Measurements from ENCODE around the gene SLC16A7.

SLC16A7 gene

DNA sequence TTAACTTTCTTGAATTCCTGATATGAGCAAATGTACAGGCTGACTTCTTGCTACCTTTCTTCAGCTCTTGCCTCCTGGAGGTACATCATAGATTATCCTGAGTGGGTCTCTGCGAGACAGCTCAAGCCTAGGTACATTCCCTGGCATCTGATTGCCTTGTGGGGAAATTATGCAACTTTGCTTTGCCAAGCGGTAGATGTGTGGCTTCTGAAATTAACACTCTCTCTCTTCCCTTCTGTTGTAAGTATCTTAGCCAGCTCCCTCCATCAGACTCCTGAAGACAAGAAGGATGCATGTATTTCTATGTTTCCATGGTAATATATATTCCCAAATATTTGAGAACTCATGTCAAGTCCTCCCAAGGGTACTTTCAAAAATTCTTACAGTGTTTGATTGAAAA is 16.2 kb upstream of the SLC16A7 start:
- TF ChIP-seq, protein P1, sequence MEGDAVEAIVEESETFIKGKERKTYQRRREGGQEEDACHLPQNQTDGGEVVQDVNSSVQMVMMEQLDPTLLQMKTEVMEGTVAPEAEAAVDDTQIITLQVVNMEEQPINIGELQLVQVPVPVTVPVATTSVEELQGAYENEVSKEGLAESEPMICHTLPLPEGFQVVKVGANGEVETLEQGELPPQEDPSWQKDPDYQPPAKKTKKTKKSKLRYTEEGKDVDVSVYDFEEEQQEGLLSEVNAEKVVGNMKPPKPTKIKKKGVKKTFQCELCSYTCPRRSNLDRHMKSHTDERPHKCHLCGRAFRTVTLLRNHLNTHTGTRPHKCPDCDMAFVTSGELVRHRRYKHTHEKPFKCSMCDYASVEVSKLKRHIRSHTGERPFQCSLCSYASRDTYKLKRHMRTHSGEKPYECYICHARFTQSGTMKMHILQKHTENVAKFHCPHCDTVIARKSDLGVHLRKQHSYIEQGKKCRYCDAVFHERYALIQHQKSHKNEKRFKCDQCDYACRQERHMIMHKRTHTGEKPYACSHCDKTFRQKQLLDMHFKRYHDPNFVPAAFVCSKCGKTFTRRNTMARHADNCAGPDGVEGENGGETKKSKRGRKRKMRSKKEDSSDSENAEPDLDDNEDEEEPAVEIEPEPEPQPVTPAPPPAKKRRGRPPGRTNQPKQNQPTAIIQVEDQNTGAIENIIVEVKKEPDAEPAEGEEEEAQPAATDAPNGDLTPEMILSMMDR (IDR thresholded peaks at IDR 0.05; ENCODE audit: low read depth, low read length): no peak
- no peak for DNase-seq (ENCODE audit: extremely low read depth, low read depth)

DNA sequence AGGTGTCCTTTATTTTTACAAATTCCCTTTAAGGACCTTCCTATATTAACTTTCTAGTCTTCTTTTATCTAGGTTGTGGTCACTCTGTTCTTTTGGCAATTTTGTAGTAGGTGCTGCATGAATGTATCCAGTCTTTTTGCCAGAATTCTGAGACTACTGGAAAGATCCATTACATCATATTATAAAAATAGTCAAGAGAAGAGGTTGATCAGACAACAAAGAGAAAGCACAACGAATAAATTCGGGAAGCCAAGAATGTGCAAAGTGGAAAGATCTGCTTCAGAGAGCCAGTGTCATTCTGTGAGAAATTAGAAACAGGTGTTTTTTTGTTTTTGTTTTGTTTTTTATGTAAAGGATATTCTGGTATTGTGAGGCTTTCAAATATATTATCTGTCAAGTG is 15.8 kb upstream of the SLC16A7 start:
- no peak for DNase-seq (ENCODE audit: extremely low read depth, low read depth)
- TF ChIP-seq, protein P1 (IDR thresholded peaks at IDR 0.05; ENCODE audit: low read depth, low read length): no peak

DNA sequence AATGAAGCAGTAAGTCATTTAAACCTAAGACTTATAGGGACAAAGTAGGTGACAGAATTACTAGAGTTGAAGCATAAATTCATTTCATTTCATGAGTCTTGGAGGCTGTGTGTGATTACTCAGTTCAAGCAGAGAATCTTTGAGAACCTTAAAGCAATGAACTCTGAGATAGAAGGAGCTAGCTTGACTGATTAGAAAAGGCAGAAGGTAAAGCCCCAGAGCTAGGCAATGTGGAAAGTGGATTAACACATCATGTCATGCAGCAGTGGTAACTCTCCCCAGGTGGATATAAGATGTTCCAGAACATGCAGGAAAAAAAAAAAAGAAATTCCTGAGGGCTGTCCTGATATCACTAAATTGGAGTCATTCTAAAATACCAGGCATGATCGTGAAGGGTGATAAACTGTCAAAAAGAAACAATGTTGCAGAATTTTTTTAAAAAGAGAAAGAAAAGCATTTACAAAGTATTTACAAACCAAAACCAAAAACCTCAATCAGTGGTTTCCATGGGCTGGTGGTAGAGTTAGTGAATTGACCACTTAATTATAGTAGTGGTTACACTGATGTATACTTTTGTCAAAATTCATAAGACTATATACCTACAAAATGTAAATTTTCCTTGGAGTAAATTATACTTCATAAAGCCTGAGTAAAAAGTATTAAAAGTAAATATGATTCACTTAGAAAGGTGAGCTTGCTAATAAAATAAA is 12.7 kb upstream of the SLC16A7 start:
- no peak for DNase-seq (ENCODE audit: extremely low read depth, low read depth)
- TF ChIP-seq, protein P1 (IDR thresholded peaks at IDR 0.05; ENCODE audit: low read depth, low read length): no peak

DNA sequence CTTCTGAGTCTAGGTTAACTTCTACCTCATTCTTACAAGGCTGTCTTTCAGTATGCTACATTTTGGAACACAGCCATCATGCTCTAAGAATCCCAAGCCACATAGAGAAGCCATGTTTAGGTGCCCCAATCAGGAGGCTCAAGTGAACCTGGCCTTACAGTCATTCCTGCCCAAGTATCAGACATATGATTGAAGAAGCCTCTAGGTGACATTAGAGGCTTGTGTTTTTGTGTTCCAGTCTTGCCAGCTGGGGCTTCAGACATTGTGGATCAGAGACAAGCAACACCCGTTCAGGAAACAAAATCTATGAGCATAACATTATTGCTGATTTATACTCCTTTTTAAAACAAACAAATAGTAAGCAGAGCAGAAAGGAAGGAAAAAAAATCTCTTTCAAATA is 8.1 kb upstream of the SLC16A7 start:
- TF ChIP-seq, protein P1 (IDR thresholded peaks at IDR 0.05; ENCODE audit: low read depth, low read length): no peak
- no peak for DNase-seq (ENCODE audit: extremely low read depth, low read depth)

DNA sequence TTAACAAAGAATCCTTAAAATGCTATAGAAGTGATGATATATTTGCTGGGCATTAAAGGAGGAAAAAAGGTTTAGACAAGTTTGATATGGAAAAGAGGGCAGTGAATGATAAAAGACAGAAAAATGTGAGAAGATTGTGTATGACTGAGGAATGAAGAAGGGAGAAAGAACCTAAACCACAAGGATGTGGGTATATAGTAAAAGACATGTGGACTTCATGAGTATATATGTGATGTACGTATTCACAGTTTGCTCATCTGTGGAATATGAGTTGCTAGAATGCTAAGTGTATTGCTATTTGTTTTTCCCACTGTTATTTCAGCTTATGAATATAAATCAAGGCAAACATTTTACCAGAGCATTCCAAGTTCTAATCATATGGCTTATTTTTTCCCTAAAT is 2.1 kb upstream of the SLC16A7 start:
- DNase-seq (ENCODE audit: extremely low read depth, low read depth): no peak
- TF ChIP-seq, protein P1 (IDR thresholded peaks at IDR 0.05; ENCODE audit: low read depth, low read length): no peak

DNA sequence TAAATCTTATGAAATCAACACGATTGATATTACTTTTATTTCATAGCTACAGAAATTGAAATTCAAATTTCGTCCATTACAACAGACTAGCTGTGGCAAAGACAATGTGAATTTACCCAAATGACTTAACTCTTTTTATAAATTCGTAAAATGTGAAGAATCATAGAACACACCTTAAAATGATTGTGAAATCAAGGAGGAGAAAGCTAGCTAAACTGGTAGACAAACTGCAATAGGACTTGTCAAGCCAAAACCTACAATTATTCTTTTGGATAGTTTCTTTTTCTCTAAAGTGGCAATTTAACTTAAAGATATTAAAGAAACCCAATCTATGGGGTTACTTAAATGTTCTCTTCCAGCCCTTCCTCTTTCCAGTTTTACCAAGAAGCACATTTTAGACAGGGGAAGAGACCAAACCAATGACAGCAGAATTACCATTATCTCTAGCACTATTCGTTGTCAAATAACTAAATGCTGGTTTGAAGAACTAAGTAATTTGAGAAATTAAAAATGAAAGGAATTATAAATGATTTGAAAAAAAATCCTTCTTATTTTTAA is 807 bp upstream of the SLC16A7 start:
- no peak for DNase-seq (ENCODE audit: extremely low read depth, low read depth)
- TF ChIP-seq, protein P1 (IDR thresholded peaks at IDR 0.05; ENCODE audit: low read depth, low read length): no peak

DNA sequence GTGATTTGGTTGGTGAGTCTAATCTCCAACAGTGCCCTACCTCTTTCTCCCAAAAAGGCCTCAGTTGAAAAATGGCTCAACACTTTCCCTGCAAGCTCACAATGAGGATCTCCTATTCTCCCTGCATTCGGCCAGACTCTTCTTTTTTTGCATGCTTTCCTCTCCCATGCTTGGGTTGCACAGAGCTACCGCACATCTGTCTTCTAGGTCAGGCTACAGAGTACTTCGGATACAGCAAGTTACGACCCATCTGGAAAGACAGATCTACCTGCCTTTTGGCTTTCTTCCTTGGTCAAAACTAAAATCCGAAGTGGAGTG is 305 bp upstream of the SLC16A7 start:
- DNase-seq (ENCODE audit: extremely low read depth, low read depth): no peak
- TF ChIP-seq, protein P1 (IDR thresholded peaks at IDR 0.05; ENCODE audit: low read depth, low read length): no peak
